Mesenteric fat pad (tissue), 1 donor: ENCODE measurements around the gene APLF. TPM values are rescaled to one million over a fixed set of nuclear protein-coding genes. Genes with fewer than 3 reads are reported as not detected.
"Not testable (repeated sequence)": the region's sequence is repeated elsewhere in the genome, so short reads cannot be mapped to it uniquely, and the experiment has no call there.

Source experiments
- DNase-seq: peaks from one replicate; pipeline ENCODE4 v3.0.0-alpha.2; 2020; ENCODE audit warnings: low spot score
- total RNA-seq: library from RNA; stranded (reverse); fragmentation: NEBNext Ultra II Directional; extraction: Animal tissue kit (Norgen Biotek cat#: 25700); gene quantifications from one replicate; pipeline ENCODE4 v1.2.1, GENCODE V29; 2021
- donor health status: DM: yes; HTN: yes; CAD: no.

APLF gene
- total RNA-seq, 1 donor from 2014 or later = 6.4 TPM

DNA sequence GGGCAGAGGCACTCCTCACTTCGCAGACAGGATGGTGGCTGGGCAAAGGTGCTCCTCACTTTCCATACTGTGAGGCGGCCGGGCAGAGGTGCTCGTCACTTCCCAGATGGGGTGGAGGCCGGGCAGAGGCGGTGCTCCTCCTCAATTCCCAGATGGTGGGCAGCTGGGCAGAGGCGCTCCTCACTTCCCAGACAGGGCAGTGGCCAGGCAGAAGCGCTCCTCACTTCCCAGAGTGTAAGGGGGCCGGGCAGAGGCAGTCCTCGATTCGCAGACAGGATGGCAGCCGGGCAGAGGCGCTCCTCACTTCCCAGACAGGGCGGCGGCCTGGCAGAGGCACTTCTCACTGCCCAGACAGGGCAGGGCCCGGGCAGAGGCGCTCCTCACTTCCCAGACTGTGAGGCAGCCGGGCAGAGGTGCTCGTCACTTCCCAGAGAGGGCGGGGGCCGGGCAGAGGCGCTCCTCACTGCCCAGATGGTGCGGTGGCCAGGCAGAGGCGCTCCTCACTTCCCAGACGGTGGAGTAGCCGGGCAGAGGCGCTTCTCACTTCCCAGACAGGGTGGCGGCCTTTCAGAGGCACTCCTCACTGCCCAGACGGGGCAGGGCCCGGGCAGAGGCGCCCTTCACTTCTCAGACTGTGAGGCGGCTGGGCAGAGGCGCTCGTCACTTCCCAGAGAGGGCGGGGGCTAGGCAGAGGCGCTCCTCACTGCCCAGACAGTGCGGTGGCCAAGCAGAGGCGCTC, 60.1 kb downstream of the APLF start:
- not testable (repeated sequence) for DNase-seq

DNA sequence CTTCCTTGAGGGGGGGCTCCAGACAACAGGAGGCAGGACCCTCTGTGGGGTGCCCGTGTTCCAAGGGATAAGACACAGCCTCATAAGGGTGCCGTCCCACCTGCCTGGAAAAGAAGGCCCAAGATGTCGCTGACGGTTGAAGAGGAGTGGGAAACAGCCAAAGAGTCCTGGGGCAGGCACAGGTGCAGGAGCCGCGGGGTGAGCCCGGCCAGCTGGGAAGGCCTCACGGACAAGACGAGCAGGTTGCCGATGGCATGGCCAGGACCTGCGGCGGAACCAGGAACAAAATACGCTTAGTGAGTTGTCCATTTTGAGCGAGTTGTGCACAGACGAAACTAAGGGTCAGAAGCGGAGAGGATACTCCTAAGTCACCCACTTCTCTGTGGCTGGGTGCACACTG, 61.8 kb downstream of the APLF start:
- not testable (repeated sequence) for DNase-seq

DNA sequence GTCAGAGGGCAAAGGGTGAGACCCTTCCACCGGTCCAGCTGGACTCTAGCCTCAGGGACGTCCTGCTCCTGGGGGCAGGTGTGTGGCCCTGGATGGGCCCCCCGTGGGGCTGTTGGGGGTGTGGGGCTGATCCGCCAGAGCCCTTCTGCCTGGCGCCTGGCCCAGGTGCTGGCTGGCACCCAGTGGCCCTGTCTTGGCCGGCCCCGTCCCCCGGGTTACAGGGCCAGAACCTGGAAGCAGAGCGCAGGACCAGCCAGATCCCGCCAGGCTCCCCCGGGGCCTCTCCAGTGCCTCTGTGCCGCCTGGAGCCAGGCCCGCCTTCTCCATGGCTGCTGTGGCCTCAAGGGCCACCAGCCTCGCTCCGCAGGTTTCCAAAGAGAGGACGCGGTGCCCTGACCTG, 62.3 kb downstream of the APLF start:
- DNase-seq = not testable (repeated sequence)

DNA sequence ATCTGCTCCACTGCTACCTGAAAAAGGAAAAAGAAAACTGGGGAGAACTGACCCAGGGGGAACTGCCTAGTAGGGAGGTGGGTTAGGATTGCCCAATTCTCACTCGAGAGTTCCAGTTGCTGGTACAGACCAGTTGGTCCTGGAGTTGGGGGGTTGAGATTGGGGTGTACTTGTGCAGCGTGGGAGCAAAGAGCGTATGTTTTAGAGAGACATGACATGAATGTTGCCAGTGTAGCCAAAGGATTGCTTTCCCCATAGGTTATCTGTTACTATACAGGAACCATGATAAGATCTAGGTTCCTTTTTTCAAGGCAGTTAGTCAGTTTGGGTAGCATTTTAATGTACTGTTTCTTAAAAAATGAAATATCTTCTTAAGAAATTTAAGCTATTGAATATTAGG, 68.6 kb downstream of the APLF start:
- no peak for DNase-seq

GRCh38 chr2:68537011-68537410, 69.6 kb downstream of the APLF start:
- no peak for DNase-seq

GRCh38 chr2:68537809-68538208, 70.4 kb downstream of the APLF start:
- no peak for DNase-seq

DNA sequence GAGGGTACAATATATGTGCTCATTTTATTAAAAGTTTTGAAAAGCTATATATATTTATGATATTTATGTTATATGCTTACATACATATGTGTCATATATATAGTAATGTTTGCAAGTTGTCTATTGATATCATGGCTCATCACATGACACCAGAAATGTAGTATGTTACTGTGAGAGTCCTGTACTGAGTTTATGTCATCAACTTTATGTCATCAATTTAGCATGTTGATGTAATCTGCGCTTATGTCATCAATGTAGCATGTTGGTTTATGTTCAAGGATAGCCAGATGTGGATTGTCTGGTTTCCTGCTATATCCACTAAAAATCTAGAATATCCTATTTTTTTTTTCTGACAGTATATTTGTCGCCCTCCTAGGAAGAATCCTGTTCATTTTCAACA, 77.4 kb downstream of the APLF start:
- no peak for DNase-seq

- no peak for DNase-seq
These were observed 81.0 kb downstream of the APLF start for GRCh38 chr2:68548396-68548795.

- no peak for DNase-seq
These were observed 85.7 kb downstream of the APLF start for GRCh38 chr2:68553098-68553497.

- DNase-seq = not testable (repeated sequence)
These were observed 88.2 kb downstream of the APLF start for GRCh38 chr2:68555425-68556206.

DNA sequence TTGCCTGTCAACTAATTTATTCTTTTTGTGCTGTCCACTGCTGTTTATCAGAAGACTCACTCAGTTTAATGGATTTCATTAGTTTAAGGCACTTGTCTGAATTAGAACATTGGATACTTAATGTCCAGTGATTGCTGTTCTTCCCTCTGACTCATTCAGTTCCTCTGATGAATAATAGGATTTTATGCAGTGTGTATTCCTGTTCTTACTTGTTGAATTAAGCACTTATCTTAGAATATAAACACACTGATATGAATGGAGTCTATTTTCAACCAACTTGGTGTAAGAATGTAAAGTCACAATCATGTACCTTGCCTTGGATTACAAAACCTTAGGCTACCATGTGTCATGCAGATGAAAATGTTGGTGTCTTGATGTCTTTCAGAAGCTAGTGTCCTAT, 89.0 kb downstream of the APLF start:
- no peak for DNase-seq

- no peak for DNase-seq
These were observed 91.2 kb downstream of the APLF start for GRCh38 chr2:68558576-68558975.

GRCh38 chr2:68559692-68560091, 92.3 kb downstream of the APLF start:
- DNase-seq = no peak

DNA sequence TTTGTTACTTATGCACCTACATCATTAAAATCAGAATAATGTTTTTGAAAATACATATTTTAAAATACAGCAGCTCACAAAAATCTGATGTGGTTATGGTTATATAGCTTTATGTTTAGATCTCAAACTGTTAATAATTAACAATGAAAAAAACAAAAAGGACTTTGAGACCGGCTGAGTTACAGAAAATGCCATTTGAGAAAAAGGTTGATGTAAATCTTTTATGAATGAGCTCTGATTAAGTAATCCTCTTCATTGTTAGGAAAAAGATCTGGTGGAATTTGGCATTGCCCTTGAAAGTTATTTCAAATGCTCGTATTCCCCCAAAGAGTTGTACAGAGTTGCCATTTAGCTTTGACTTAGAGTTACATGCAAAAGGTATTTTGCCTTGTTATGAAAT, 93.2 kb downstream of the APLF start:
- DNase-seq = no peak

- no peak for DNase-seq
These were observed 94.0 kb downstream of the APLF start for GRCh38 chr2:68561372-68561771.

DNA sequence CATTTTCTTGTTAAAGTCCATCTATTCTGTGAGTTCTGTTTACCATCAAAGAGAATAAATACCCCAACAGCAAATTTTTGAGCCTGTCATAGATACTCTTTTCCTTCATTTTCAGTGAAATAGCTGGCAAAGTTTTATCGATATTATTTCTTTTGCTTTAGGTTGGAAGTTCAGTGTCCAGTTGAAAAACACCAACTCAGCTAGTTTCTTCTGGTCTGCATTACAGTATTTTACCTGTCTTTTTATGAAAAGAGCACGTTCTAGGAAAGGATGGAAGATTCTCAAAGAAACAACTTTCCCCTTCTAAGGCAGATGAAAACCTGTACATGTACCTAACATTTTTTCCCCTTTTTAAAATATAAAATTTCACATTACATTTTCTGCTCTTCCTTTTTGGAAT, 95.5 kb downstream of the APLF start:
- no peak for DNase-seq

DNA sequence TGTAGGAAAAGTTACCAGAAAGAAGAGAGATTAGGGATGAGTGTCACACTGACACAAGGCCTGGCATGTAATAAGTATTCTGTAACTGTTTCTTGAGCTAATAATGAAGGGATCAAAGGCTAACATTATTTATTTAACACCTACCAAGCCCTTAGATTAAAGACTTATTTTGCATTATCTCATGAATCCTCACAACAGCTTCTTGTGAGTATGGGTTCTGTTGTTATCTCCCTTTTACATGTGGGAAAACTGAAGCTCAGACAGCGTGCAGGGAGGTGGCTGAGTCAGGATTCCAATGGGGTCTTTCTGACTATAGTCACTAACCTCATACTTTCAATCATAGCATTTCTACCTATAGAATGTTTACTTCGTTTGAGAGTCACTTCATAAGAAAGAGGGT, 97.0 kb downstream of the APLF start:
- no peak for DNase-seq

DNA sequence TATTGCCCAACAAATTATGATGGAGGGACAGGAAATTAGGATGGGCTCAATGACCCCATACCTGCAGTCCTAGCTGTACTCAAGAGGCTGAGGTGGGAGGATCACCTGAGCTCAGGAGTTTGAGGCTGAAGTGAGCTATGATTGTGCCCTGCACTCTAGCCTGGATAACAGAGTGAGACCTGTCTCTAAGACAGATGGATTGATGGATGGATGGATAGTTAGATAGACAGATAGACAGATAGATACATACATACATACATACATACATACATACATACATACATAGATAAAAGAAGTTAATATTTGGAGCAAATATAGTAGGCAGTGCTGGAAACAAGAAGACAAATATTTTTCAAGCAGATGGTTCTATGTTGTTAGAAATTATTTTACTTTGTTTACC, 97.9 kb downstream of the APLF start:
- DNase-seq = no peak

GRCh38 chr2:68565858-68566257, 98.5 kb downstream of the APLF start:
- DNase-seq = no peak

DNA sequence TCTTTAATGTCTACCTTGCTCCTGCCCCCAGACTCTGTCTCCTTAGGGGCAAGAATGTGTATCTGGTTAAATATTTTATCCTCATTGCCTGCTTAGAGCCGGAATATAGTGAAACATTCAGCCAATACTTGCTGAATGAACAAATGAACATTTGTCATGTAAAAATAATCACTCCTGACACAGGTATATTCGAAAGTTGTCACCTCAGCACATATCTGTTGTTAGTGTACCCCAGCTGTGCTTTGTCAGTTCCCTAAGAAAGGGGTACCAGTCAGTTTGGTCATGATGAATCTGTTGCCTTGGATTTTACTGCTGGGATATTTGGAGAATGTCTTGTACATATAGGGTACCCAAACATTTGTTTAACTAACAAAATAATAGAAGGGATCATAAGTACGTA, 99.0 kb downstream of the APLF start:
- no peak for DNase-seq

GRCh38 chr2:68568116-68568515, 100.7 kb downstream of the APLF start:
- DNase-seq = no peak

DNA sequence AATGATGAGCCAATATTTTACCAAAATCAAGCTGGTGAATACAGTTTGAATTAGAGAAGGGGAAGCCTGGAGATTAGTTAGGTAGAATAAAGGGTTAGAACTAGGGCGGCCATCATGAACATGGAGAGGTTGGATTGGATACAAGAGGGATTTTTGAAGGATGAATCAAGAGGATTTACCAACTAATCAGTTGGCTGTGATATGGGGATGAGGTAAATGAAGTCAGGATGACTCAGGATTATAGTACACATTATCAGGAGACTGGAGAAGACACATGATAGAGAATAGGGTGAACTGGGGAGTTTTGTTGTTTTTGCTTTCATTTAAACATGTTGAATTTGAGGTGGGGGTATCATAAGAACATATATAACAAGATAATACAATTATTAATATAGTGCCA, 102.2 kb downstream of the APLF start:
- no peak for DNase-seq

DNA sequence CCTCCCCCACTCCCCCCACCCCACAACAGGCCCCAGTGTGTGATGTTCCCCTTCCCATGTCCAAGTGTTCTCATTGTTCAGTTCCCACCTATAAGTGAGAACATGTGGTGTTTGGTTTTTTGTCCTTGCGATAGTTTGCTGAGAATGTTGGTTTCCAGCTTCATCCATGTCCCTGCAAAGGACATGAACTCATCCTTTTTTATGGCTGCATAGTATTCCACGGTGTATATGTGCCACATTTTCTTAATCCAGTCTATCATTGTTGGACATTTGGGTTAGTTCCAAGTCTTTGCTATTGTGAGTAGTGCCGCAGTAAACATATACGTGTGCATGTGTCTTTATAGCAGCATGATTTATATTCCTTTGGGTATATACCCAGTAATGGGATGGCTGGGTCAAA, 103.0 kb downstream of the APLF start:
- DNase-seq = not testable (repeated sequence)
